CD14-positive monocyte (primary cell): ENCODE results near the gene HORMAD2. TPM values are rescaled to one million over a fixed set of nuclear protein-coding genes. Genes with fewer than 3 reads are reported as not detected.

Experiments
- DNase-seq, 3 donors: peaks; one replicate each; pipeline ENCODE4 v3.0.0-alpha.2; 2011 to 2022
- H2AFZ ChIP-seq: 2 replicates; pipeline ENCODE4 v1.6.0; 2012; ENCODE audit warnings: mild to moderate bottlenecking, low read depth, low read length, inconsistent platforms; ENCODE audit not compliant: insufficient read depth, poor library complexity, severe bottlenecking
- H3K27ac ChIP-seq, 2 donors: 1 replicate in 1 of 2; 2 replicates in 1 of 2; pipeline ENCODE4 v1.5.1; 2012 to 2013; ENCODE audit warnings: low read length in 2 of 2, control low read depth in 1 of 2, inconsistent platforms in 1 of 2, low read depth in 1 of 2, mild to moderate bottlenecking in 1 of 2
- H3K27me3 ChIP-seq, 2 donors: one replicate each; pipeline versions ENCODE4 v1.6.0 to v1.6.1; 2011 to 2013; ENCODE audit warnings: low read length in 2 of 2; ENCODE audit not compliant: control insufficient read depth in 2 of 2, insufficient read depth in 2 of 2
- H3K36me3 ChIP-seq, 2 donors: replicated peaks in 1 of 2; 1 replicate in 1 of 2; 2 replicates in 1 of 2; pipeline versions ENCODE4 v1.5.1 to v1.6.1; 2012 to 2013; ENCODE audit warnings: low read length in 2 of 2, control low read depth in 1 of 2, inconsistent platforms in 1 of 2, mild to moderate bottlenecking in 1 of 2; ENCODE audit not compliant: insufficient read depth in 2 of 2, control insufficient read depth in 1 of 2
- H3K4me1 ChIP-seq, 2 donors: 1 replicate in 1 of 2; 2 replicates in 1 of 2; pipeline versions ENCODE4 v1.5.1 to v1.6.1; 2012 to 2013; ENCODE audit warnings: low read length in 2 of 2, control low read depth in 1 of 2, inconsistent platforms in 1 of 2, mild to moderate bottlenecking in 1 of 2, moderate library complexity in 1 of 2; ENCODE audit not compliant: insufficient read depth in 2 of 2, control insufficient read depth in 1 of 2
- H3K4me2 ChIP-seq: replicated peaks from 2 replicates; pipeline ENCODE3; 2012; ENCODE audit warnings: low read length, moderate library complexity, mild to moderate bottlenecking; ENCODE audit not compliant: poor library complexity, severe bottlenecking; ENCODE audit errors: extremely low read depth
- H3K4me3 ChIP-seq, 3 experiments: fragments of 200-600 bp in 1 of 3; sonication (generic) in 1 of 3; replicated peaks in 1 of 3; 1 replicate in 2 of 3; 2 replicates in 1 of 3; pipeline ENCODE4 v1.5.1; 2011 to 2013; ENCODE audit warnings: low read length in 3 of 3, mild to moderate bottlenecking in 3 of 3, control low read depth in 2 of 3, low read depth in 2 of 3, inconsistent platforms in 1 of 3, moderate library complexity in 1 of 3
- H3K79me2 ChIP-seq: 2 replicates; pipeline ENCODE4 v1.6.0; 2012; ENCODE audit warnings: mild to moderate bottlenecking, control low read depth, inconsistent platforms, low read length, moderate library complexity; ENCODE audit not compliant: insufficient read depth
- H3K9ac ChIP-seq: 2 replicates; pipeline ENCODE4 v1.6.0; 2017; ENCODE audit warnings: low read length, mild to moderate bottlenecking; ENCODE audit not compliant: insufficient read depth, poor library complexity, severe bottlenecking
- H3K9me3 ChIP-seq, 2 donors: replicated peaks in 1 of 2; 1 replicate in 1 of 2; 2 replicates in 1 of 2; pipeline versions ENCODE4 v1.5.1 to v1.6.1; 2012 to 2013; ENCODE audit warnings: low read length in 2 of 2, control low read depth in 1 of 2; ENCODE audit not compliant: control insufficient read depth in 1 of 2, insufficient read depth in 1 of 2
- H4K20me1 ChIP-seq: 2 replicates; pipeline ENCODE4 v1.6.0; 2012; ENCODE audit warnings: mild to moderate bottlenecking, low read length, control low read depth, moderate library complexity; ENCODE audit not compliant: insufficient read depth
- H3K27ac Mint-ChIP-seq, 7 donors: one replicate each; pipeline ENCODE4 v1.8.0; 2020; ENCODE audit warnings: mild to moderate bottlenecking in 7 of 7, mixed read lengths in 7 of 7, moderate library complexity in 6 of 7, inconsistent platforms in 2 of 7
- H3K27me3 Mint-ChIP-seq, 3 donors: one replicate each; pipeline ENCODE4 v1.8.0; 2021 to 2022; ENCODE audit warnings: low read depth in 3 of 3, mild to moderate bottlenecking in 3 of 3, mixed read lengths in 3 of 3, moderate library complexity in 3 of 3, inconsistent platforms in 1 of 3
- H3K36me3 Mint-ChIP-seq, 2 donors: one replicate each; pipeline ENCODE4 v1.8.0; 2020; ENCODE audit warnings: mixed read lengths in 2 of 2, inconsistent platforms in 1 of 2, mild to moderate bottlenecking in 1 of 2
- H3K4me1 Mint-ChIP-seq: one replicate; pipeline ENCODE4 v1.8.0; 2020; ENCODE audit warnings: mild to moderate bottlenecking, mixed read lengths
- H3K4me3 Mint-ChIP-seq, 2 donors: one replicate each; pipeline ENCODE4 v1.8.0; 2020; ENCODE audit warnings: mild to moderate bottlenecking in 2 of 2, mixed read lengths in 2 of 2, moderate library complexity in 1 of 2
- H3K9me3 Mint-ChIP-seq, 7 donors: one replicate each; pipeline ENCODE4 v1.8.0; 2020 to 2022; ENCODE audit warnings: mixed read lengths in 7 of 7, mild to moderate bottlenecking in 6 of 7, moderate library complexity in 6 of 7, inconsistent platforms in 2 of 7
- CTCF ChIP-seq: fragments of 200-600 bp; IDR thresholded peaks from one replicate; pipeline ENCODE4 v1.8.0; 2022; ENCODE audit warnings: antibody characterized with exemption, mild to moderate bottlenecking
- WGBS: methylation state at CpG from one replicate; pipeline ENCODE4 v1.1.5; 2013; ENCODE audit warnings: missing lambda C conversion rate; ENCODE audit not compliant: insufficient coverage; 5-methylcytosine and 5-hydroxymethylcytosine counted together
- intact Hi-C, 2 donors: fragments of 100-400 bp; cut with micrococcal nuclease; formaldehyde crosslinking; loops; one replicate each; pipeline versions ENCODE4 v1.15.0 to v1.15.1; 2023
- polyA plus RNA-seq, 3 donors: library from polyadenylated mRNA; depleted of rRNA in 1 of 3; unstranded in 2 of 3; stranded (reverse) in 1 of 3; fragments of 300-500 nt in 2 of 3; fragments of >200 nt in 1 of 3; fragmentation: Illumina TruSeq in 2 of 3; gene quantifications; 1 replicate in 2 of 3; 2 replicates in 1 of 3; pipeline ENCODE4 v1.2.3, GENCODE V29; 2012 to 2021

The HORMAD2 gene
- polyA plus RNA-seq, 3 donors = not detected

DNA sequence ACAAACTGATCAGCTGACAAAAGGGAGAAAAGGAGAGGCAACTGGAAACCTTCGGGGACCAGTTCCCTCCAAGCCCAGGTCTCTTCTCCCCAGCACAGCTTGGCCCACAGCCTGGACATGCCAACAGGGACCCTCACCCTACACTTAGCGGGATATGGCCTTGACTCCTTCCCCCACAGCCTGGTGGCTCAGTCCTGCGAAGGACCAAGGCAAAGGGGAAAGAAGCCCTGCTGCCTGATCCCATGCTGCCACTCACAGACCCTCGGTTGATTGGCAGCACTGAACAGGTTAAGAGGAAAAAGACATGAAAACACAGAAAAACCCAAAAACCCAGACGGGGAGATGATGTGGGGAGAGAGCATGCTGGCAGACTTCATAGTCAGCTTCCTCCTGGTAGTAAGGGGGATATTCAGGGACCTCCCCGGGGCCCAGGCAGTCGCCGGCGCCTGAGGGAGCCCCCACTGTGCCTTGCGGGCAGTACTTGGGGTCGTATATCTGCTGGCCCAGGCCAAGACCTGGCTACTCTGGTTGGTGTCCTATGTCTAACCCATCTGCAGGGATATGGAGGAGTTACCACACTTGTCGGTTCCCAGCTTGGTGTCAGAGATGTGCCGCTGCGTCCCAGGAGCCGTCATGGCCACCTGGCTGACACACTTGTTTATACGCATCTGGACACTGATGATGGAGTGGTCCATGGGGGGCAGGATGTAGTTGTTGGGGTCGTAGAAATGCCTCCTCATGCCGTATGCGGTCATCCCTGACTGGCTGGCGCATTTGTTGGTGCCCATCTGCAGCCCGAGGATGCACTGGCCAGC, 34.2 kb upstream of the HORMAD2 start:
- no peak overlapping the region for H3K4me3 Mint-ChIP-seq
- no peak overlapping the region for H3K4me2 ChIP-seq

More for the DNA sequence above, 34.2 kb upstream of the HORMAD2 start:
- Mint-ChIP-seq H3K36me3 (no peaks in the 10 kb centered on the region), H3K4me1 (peaks cover 11% of the 10 kb centered on the region), H3K9me3 (peaks cover 0 to 2% (median 0%) of the 10 kb centered on the region in 7 donors), H3K27me3 (peaks cover 0 to 5% (median 4%) of the 10 kb centered on the region in 3 donors), H3K27ac (no peak overlapping the region)
- intact Hi-C loops = no loop called here
- Histone ChIP-seq H3K27me3 (no peaks in the 10 kb centered on the region), H3K9ac (no peak overlapping the region), H4K20me1 (no peaks in the 10 kb centered on the region), H3K9me3 (no peaks in the 10 kb centered on the region), H3K36me3 (no peaks in the 10 kb centered on the region), H3K4me3 (no peak overlapping the region), H3K27ac (no peak overlapping the region), H3K4me1 (peaks cover 4 to 11% of the 10 kb centered on the region in 2 donors), H2AFZ (no peak overlapping the region), H3K79me2 (no peaks in the 10 kb centered on the region)
- 98% methylated on average over 16 of the region's 21 CpGs for WGBS
- no peak for DNase-seq
- no peak for TF ChIP-seq CTCF
